ENCODE data around the gene LPCAT1.
"Not testable (repeated sequence)": the region's sequence is repeated elsewhere in the genome, so short reads cannot be mapped to it uniquely, and the experiment has no call there.

Gene LPCAT1

GRCh38 chr5:1476181-1476966, 47.4 kb downstream of the LPCAT1 start:
- H3K4me3 ChIP-seq (ENCODE audit: low read depth, low read length), result no peak overlapping the region
- H3K27me3 ChIP-seq, result no peaks in the 10 kb centered on the region
- H3K4me1 ChIP-seq, result no peaks in the 10 kb centered on the region
- H3K9me3 ChIP-seq, result no peaks in the 10 kb centered on the region
- peaks cover 40% of the 10 kb centered on the region for H3K36me3 ChIP-seq
- no peak for TF ChIP-seq CTCF (IDR thresholded peaks at IDR 0.05; ENCODE audit: low read depth, low read length)
- peak; percentile 11 for DNase-seq

DNA sequence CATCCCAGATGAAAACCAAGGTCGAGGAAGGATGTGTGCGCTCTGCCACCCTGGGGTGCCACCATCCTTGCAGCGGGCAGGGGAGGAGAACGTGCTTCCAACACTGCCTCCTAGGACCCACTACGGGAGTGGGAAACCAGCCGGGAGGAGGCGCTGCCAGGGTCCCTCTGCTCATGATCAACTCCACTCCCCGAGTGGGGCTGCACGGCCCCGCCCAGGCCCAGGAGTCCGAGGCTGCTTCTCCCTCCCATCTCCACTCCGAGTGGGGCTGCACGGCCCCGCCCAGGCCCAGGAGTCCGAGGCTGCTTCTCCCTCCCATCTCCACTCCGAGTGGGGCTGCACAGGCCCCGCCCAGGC, 48.2 kb downstream of the LPCAT1 start:
- H3K4me3 ChIP-seq (ENCODE audit: low read depth, low read length); H3K27me3 ChIP-seq; H3K4me1 ChIP-seq; DNase-seq; H3K9me3 ChIP-seq: not testable (repeated sequence)
- H3K36me3 ChIP-seq, result peaks cover 40% of the 10 kb centered on the region

- H3K36me3 ChIP-seq, result peaks cover 40% of the 10 kb centered on the region
- no peaks in the 10 kb centered on the region for H3K9me3 ChIP-seq
- TF ChIP-seq CTCF (IDR thresholded peaks at IDR 0.05; ENCODE audit: low read depth, low read length), result no peak
- H3K27me3 ChIP-seq, result no peaks in the 10 kb centered on the region
- DNase-seq, result no peak
- H3K4me3 ChIP-seq (ENCODE audit: low read depth, low read length), result no peak overlapping the region
- no peaks in the 10 kb centered on the region for H3K4me1 ChIP-seq
These were observed 48.8 kb downstream of the LPCAT1 start for GRCh38 chr5:1474866-1475543.

- H3K4me1 ChIP-seq, result no peaks in the 10 kb centered on the region
- no peak for DNase-seq
- H3K9me3 ChIP-seq, result no peaks in the 10 kb centered on the region
- H3K4me3 ChIP-seq (ENCODE audit: low read depth, low read length), result no peak overlapping the region
- no peaks in the 10 kb centered on the region for H3K27me3 ChIP-seq
- no peak for TF ChIP-seq CTCF (IDR thresholded peaks at IDR 0.05; ENCODE audit: low read depth, low read length)
- H3K36me3 ChIP-seq, result peaks cover 38% of the 10 kb centered on the region
These were observed 49.4 kb downstream of the LPCAT1 start for GRCh38 chr5:1474183-1474839.

GRCh38 chr5:1473746-1474145, 50.0 kb downstream of the LPCAT1 start:
- Histone ChIP-seq H3K4me3 (ENCODE audit: low read depth, low read length) (no peak overlapping the region), H3K27me3 (no peaks in the 10 kb centered on the region), H3K4me1 (no peaks in the 10 kb centered on the region), H3K9me3 (no peaks in the 10 kb centered on the region), H3K36me3 (peaks cover 34% of the 10 kb centered on the region)
- TF ChIP-seq CTCF (IDR thresholded peaks at IDR 0.05; ENCODE audit: low read depth, low read length), result no peak
- no peak for DNase-seq

DNA sequence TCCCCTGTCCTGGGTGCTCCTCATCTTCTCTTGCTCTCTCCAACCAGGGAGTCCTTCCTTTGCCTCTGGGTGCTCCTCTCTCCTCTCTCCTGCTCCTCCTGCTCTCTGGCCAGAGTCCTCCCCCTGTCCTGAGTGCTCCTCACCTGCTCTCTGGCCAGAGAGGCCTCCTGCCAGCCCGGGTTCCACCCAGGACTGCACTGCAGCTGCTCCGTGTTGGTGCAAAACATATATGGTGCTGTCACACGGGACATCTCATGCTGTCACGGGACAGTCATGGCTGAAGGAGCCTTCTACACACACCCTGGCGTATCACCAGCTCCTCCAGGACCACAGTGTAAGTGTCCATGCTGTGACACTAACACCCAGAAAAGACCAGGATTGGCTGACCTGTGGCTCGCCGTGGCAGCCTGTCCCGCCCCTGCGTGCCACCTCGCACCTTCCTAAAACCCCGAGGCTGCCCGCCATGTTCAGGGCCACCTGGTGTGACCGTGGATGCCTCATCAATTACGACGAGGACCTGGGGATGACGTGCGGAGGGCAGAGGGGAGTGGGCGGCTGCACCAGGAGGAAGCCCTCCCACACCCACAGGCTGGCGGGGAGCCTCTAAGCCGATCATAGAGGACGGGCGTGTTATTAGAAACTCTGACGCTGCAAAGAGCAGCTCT, 50.7 kb downstream of the LPCAT1 start:
- Histone ChIP-seq H3K4me1 (no peaks in the 10 kb centered on the region), H3K36me3 (peaks cover 34% of the 10 kb centered on the region), H3K27me3 (no peaks in the 10 kb centered on the region), H3K9me3 (no peaks in the 10 kb centered on the region), H3K4me3 (ENCODE audit: low read depth, low read length) (no peak overlapping the region)
- peak; percentile 4 for DNase-seq
- TF ChIP-seq CTCF (IDR thresholded peaks at IDR 0.05; ENCODE audit: low read depth, low read length), result no peak

Data from BE2C (cell line).